Gastrocnemius medialis (tissue), 4 donors: ENCODE data around the gene AK8.

Experiments
- CTCF ChIP-seq, 5 experiments: fragments of 450-650 bp in 3 of 5; fragments of 200-600 bp in 2 of 5; sonication (generic) in 2 of 5; IDR thresholded peaks in 4 of 5; conservative IDR thresholded peaks in 1 of 5; 1 replicate in 4 of 5; 2 replicates in 1 of 5; pipeline ENCODE4 v1.5.1; 2016 to 2019; ENCODE audit warnings: antibody characterized with exemption in 5 of 5, mild to moderate bottlenecking in 3 of 5, moderate library complexity in 3 of 5
- POLR2A ChIP-seq, 2 donors: fragments of 450-650 bp; IDR thresholded peaks; one replicate each; pipeline ENCODE4 v1.6.1; 2017; ENCODE audit warnings: antibody characterized with exemption in 2 of 2, mild to moderate bottlenecking in 2 of 2, moderate library complexity in 2 of 2

DNA sequence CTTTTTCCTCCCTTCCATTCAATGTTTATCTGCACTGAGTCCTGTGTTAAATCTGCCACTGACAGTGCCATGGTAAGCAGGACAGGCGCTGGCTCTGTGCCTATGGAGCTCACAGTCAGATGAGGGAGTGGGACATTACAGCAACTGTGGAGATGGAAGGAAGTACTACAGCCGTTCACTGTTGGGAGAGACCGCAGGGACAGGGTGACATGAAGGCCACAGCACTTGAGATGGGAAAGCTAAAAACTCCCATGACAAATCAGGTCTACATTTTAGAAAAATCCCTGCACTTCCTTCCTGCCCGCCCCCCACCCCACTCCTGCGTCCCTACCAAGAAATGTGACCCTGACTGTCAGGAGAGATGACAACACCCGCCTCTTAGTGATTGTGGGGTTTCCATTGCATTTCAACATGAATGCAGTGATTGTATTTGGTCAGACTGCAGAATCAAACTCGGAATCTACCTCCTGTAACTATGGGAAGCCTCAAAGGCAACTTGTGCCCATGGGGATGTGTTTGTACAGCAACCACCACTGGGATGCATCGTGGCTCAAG, 151.4 kb downstream of the AK8 start:
- TF ChIP-seq CTCF (IDR thresholded peaks at IDR 0.05 in 4 of 5, conservative IDR thresholded peaks at IDR 0.05 in 1 of 5) (no peak), POLR2A (IDR thresholded peaks at IDR 0.05) (no peak)
